ENCODE data around the gene ETDA. TPM values are rescaled to one million over a fixed set of nuclear protein-coding genes. Genes with fewer than 3 reads are reported as not detected.
"Not testable (repeated sequence)": the region's sequence is repeated elsewhere in the genome, so short reads cannot be mapped to it uniquely, and the experiment has no call there.

Gene ETDA
- total RNA-seq, 1 donor from 2014 or later, result not detected

DNA sequence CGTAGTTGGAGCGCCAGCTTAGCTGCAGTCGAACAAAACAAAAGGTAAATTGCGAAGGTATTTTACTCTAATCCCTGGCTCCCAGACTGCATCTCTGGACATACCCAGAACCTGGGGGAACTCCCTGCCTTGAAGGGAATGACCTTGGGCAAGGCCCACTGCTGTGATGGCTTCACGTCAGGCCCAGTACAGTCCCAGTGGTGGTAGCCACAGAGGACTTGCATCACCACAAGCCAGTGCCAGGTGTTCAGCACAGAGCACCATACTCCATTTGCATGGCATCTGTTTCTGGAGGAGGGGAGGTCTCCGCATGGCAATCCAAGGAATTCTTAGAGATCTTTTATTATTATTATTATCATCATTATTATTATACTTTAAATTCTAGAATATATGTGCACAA lies 5.6 kb downstream of the ETDA start:
- no peaks in the 10 kb centered on the region for H3K36me3 Mint-ChIP-seq (ENCODE audit: unreplicated experiment)
- no peak overlapping the region for H3K27ac Mint-ChIP-seq (ENCODE audit: unreplicated experiment)
- H3K27me3 Mint-ChIP-seq (ENCODE audit: unreplicated experiment), result no peaks in the 10 kb centered on the region
- no peaks in the 10 kb centered on the region for H3K4me1 Mint-ChIP-seq (ENCODE audit: low read depth, unreplicated experiment)
- no peak for DNase-seq
- no peaks in the 10 kb centered on the region for H3K9me3 Mint-ChIP-seq (ENCODE audit: unreplicated experiment)
- no peak overlapping the region for H3K4me3 Mint-ChIP-seq (ENCODE audit: unreplicated experiment)
- no peak for TF ChIP-seq CTCF (IDR thresholded peaks at IDR 0.05; ENCODE audit: partially characterized antibody, unreplicated experiment)

DNA sequence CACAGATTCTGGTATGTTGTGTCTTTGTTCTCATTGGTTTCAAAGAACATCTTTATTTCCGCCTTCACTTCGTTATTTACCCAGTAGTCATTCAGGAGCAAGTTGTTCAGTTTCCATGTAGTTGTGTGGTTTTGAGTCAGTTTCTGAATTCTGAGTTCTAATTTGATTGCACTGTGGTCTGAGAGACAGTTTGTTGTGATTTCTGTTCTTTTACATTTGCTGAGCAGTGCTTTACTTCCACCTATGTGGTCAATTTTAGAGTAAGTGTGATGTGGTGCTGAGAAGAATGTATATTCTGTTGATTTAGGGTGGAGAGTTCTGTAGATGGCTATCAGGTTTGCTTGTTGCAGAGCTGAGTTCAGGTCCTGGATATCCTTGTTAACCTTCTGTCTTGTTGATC lies 9.1 kb downstream of the ETDA start:
- H3K4me1 Mint-ChIP-seq (ENCODE audit: low read depth, unreplicated experiment); H3K36me3 Mint-ChIP-seq (ENCODE audit: unreplicated experiment); H3K27me3 Mint-ChIP-seq (ENCODE audit: unreplicated experiment); H3K27ac Mint-ChIP-seq (ENCODE audit: unreplicated experiment); H3K9me3 Mint-ChIP-seq (ENCODE audit: unreplicated experiment); H3K4me3 Mint-ChIP-seq (ENCODE audit: unreplicated experiment); DNase-seq: not testable (repeated sequence)

- not testable (repeated sequence) for H3K27me3 Mint-ChIP-seq (ENCODE audit: unreplicated experiment); H3K4me3 Mint-ChIP-seq (ENCODE audit: unreplicated experiment); H3K4me1 Mint-ChIP-seq (ENCODE audit: low read depth, unreplicated experiment); H3K36me3 Mint-ChIP-seq (ENCODE audit: unreplicated experiment); H3K27ac Mint-ChIP-seq (ENCODE audit: unreplicated experiment); DNase-seq; H3K9me3 Mint-ChIP-seq (ENCODE audit: unreplicated experiment)
These were observed 11.5 kb downstream of the ETDA start for GRCh38 chrX:135263376-135263775.

DNA sequence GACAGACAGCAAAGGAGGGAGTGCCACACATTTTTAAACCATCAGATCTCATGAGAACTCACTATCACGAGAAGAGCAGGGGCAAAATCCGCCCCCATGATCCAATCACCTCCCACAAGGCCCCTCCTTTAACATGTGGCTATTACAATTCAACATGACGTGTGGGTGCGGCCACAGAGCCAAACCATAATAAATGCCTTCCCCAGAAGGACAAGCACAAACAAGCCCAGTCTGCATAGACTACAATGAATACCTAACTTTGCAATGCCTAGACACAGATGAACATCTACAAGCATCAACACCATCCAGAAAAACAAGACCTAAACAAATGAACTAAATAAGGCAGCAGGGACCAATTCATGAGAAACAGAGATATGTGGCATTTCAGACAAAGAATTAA lies 12.3 kb downstream of the ETDA start:
- H3K4me1 Mint-ChIP-seq (ENCODE audit: low read depth, unreplicated experiment), result no peaks in the 10 kb centered on the region
- no peak for TF ChIP-seq CTCF (IDR thresholded peaks at IDR 0.05; ENCODE audit: partially characterized antibody, unreplicated experiment)
- H3K9me3 Mint-ChIP-seq (ENCODE audit: unreplicated experiment), result peaks cover 3% of the 10 kb centered on the region
- no peaks in the 10 kb centered on the region for H3K36me3 Mint-ChIP-seq (ENCODE audit: unreplicated experiment)
- H3K27me3 Mint-ChIP-seq (ENCODE audit: unreplicated experiment), result no peaks in the 10 kb centered on the region
- no peak for DNase-seq
- no peak overlapping the region for H3K4me3 Mint-ChIP-seq (ENCODE audit: unreplicated experiment)
- no peak overlapping the region for H3K27ac Mint-ChIP-seq (ENCODE audit: unreplicated experiment)

- DNase-seq, result no peak
- H3K9me3 Mint-ChIP-seq (ENCODE audit: unreplicated experiment), result no peaks in the 10 kb centered on the region
- H3K27me3 Mint-ChIP-seq (ENCODE audit: unreplicated experiment), result no peaks in the 10 kb centered on the region
These were observed 21.3 kb downstream of the ETDA start for GRCh38 chrX:135273162-135273561.

DNA sequence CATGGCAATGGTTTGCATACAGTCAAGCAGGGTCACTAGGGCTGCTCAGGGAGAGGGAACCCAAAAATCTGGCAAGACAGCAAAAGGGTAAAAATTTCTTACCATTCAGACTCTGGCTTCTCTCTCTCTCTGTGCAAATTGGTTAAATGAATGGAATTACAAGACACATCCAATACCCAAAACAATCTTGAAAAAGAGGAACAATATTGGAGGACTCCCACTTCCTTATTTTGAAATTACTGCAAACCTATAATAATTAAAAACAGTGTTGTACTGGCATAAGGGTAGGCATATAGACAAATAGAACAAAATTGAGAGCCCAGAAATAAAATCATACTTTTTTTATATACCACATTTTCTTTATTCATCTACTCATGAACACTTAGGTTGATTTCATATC lies 24.1 kb downstream of the ETDA start:
- Mint-ChIP-seq H3K27me3 (ENCODE audit: unreplicated experiment) (no peaks in the 10 kb centered on the region), H3K4me1 (ENCODE audit: low read depth, unreplicated experiment) (no peaks in the 10 kb centered on the region), H3K36me3 (ENCODE audit: unreplicated experiment) (no peaks in the 10 kb centered on the region), H3K9me3 (ENCODE audit: unreplicated experiment) (peaks cover 6% of the 10 kb centered on the region), H3K27ac (ENCODE audit: unreplicated experiment) (no peak overlapping the region), H3K4me3 (ENCODE audit: unreplicated experiment) (no peak overlapping the region)
- no peak for TF ChIP-seq CTCF (IDR thresholded peaks at IDR 0.05; ENCODE audit: partially characterized antibody, unreplicated experiment)
- no peak for DNase-seq

More at GRCh38 chrX:135273162-135273561, 21.3 kb downstream of the ETDA start:
- H3K4me1 Mint-ChIP-seq (ENCODE audit: low read depth, unreplicated experiment), result no peaks in the 10 kb centered on the region
- no peak for TF ChIP-seq CTCF (IDR thresholded peaks at IDR 0.05; ENCODE audit: partially characterized antibody, unreplicated experiment)
- no peak overlapping the region for H3K4me3 Mint-ChIP-seq (ENCODE audit: unreplicated experiment)
- H3K27ac Mint-ChIP-seq (ENCODE audit: unreplicated experiment), result no peak overlapping the region
- H3K36me3 Mint-ChIP-seq (ENCODE audit: unreplicated experiment), result no peaks in the 10 kb centered on the region
